ENCODE data around the gene SOWAHA.

- TF ChIP-seq CTCF (IDR thresholded peaks at IDR 0.05), result no peak
- TF ChIP-seq EZH2phosphoT487 (IDR thresholded peaks at IDR 0.05), result no peak
These were observed 15.0 kb downstream of the SOWAHA start for GRCh38 chr5:132827943-132828673.
